GM12872 (cell line): ENCODE results near the gene CXADR.
A peak's percentile ranks its signal among the peaks of the same experiment; 100 is the strongest.

Experiments
- CTCF ChIP-seq: IDR thresholded peaks from 3 replicates; pipeline ENCODE4 v1.5.1; 2011; ENCODE audit warnings: low read depth, mild to moderate bottlenecking, low read length, moderate library complexity; ENCODE audit not compliant: insufficient read depth

The CXADR gene

GRCh38 chr21:17577701-17578100 is 64.9 kb downstream of the CXADR start:
- no peak for TF ChIP-seq CTCF

GRCh38 chr21:17578162-17578561 is 65.3 kb downstream of the CXADR start:
- no peak for TF ChIP-seq CTCF

GRCh38 chr21:17578876-17579275 is 66.0 kb downstream of the CXADR start:
- no peak for TF ChIP-seq CTCF

- TF ChIP-seq CTCF, result no peak
These were observed 67.5 kb downstream of the CXADR start for GRCh38 chr21:17580319-17580718.

GRCh38 chr21:17583898-17584297 is 71.1 kb downstream of the CXADR start:
- TF ChIP-seq CTCF, result no peak

GRCh38 chr21:17585875-17586450 is 73.1 kb downstream of the CXADR start:
- TF ChIP-seq CTCF, result peak; percentile 42; the same call in 2 of the 3 replicates

GRCh38 chr21:17590430-17590829 is 77.6 kb downstream of the CXADR start:
- TF ChIP-seq CTCF, result no peak
